ENCODE results near the gene IL1RL1.

DNA sequence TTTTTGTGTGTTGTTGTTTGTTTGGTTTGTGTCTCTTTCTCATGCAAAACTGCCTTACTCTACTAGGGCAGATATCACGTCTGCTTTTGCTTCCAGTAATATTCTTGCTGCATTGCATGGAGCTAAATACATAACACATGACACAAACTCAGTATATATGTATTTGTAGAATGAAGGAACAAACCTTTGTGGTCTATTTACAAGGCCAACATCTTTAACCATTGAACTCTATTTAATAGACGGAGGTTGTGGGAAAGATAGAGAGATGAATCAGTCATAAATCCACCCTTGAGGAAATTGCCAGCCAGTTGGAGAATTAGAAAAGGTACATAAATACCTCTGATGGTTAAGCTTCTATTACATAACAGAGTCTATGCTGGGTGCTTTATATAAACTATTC, 26.0 kb upstream of the IL1RL1 start:
- no peak for TF ChIP-seq EZH2 (IDR thresholded peaks at IDR 0.05; ENCODE audit: borderline replicate concordance, low read length)
- TF ChIP-seq, protein P1, sequence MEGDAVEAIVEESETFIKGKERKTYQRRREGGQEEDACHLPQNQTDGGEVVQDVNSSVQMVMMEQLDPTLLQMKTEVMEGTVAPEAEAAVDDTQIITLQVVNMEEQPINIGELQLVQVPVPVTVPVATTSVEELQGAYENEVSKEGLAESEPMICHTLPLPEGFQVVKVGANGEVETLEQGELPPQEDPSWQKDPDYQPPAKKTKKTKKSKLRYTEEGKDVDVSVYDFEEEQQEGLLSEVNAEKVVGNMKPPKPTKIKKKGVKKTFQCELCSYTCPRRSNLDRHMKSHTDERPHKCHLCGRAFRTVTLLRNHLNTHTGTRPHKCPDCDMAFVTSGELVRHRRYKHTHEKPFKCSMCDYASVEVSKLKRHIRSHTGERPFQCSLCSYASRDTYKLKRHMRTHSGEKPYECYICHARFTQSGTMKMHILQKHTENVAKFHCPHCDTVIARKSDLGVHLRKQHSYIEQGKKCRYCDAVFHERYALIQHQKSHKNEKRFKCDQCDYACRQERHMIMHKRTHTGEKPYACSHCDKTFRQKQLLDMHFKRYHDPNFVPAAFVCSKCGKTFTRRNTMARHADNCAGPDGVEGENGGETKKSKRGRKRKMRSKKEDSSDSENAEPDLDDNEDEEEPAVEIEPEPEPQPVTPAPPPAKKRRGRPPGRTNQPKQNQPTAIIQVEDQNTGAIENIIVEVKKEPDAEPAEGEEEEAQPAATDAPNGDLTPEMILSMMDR (conservative IDR thresholded peaks at IDR 0.05 in 1 of 2, IDR thresholded peaks at IDR 0.05 in 1 of 2; ENCODE audit: extremely low read depth in 1 of 2, insufficient read depth in 1 of 2, low read depth in 1 of 2, low read length in 2 of 2) = no peak
